ENCODE results near the gene SLC49A4. TPM values are rescaled to one million over a fixed set of nuclear protein-coding genes. Genes with fewer than 3 reads are reported as not detected.

The SLC49A4 gene
- total RNA-seq, 2 donors from 2014 or later, result 13.7 to 21.3 TPM

DNA sequence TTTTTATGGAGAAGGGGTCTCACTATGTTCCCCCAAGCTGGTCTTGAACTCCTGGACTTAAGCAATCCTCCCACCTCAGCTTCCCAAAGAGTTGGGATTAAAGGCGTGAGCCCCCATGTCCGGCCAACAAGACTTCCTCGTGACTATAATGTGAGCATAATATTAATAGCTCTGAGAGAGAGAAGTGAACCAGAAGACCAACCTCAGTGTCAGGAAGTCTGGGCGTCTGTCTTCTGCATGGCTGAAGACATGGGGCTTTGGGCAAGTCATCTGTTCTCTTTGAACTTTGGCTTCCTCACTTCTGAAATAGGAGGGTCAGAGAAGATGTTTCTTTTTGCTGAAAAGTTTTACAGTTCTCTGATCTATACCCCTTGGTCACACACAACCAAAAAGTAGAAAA is 92.1 kb downstream of the SLC49A4 start:
- Histone ChIP-seq H3K36me3 (no peaks in the 10 kb centered on the region), H3K27ac (no peak overlapping the region), H3K4me3 (no peak overlapping the region), H3K9ac (ENCODE audit: low read depth in 2 of 2, low read length in 2 of 2) (no peak overlapping the region), H3K4me1 (no peaks in the 10 kb centered on the region), H3K27me3 (no peaks in the 10 kb centered on the region), H3K9me3 (no peaks in the 10 kb centered on the region)
- no peak for DNase-seq
- intact Hi-C loops (cut with DNase I), result no loop called here
- TF ChIP-seq, protein P1, sequence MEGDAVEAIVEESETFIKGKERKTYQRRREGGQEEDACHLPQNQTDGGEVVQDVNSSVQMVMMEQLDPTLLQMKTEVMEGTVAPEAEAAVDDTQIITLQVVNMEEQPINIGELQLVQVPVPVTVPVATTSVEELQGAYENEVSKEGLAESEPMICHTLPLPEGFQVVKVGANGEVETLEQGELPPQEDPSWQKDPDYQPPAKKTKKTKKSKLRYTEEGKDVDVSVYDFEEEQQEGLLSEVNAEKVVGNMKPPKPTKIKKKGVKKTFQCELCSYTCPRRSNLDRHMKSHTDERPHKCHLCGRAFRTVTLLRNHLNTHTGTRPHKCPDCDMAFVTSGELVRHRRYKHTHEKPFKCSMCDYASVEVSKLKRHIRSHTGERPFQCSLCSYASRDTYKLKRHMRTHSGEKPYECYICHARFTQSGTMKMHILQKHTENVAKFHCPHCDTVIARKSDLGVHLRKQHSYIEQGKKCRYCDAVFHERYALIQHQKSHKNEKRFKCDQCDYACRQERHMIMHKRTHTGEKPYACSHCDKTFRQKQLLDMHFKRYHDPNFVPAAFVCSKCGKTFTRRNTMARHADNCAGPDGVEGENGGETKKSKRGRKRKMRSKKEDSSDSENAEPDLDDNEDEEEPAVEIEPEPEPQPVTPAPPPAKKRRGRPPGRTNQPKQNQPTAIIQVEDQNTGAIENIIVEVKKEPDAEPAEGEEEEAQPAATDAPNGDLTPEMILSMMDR (IDR thresholded peaks at IDR 0.05), result no peak

DNA sequence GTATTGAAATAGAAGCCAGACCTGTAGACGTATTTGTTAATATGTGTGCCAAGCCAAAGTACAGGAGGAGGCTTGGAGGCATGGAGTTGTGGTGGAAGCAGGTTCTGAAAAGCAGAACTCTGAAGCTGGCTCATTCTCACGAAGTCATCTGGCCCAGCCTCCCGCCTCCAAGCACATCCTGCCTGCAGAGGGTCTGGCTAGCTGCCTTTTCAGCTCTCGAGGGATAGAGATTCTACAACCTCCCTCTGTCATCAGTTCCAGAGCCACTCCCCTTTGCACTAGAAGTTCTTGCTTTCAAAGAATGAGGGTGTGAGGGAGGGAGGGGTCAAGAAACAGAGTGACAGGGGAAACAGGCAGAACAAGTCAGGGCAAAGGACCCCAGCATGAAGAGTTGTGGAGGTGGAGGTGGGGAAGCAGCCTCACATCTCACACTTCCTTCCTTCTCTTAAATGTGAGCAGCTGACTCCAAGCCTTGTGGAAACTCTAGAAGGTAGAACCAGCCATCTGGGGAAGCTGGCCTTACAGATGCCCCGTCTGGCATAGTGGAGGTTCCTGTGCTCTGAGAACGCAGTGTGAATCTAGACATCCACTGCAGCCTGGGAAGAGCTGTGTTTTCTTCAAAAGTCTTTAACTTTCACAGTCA is 95.3 kb downstream of the SLC49A4 start:
- TF ChIP-seq, protein P1 (IDR thresholded peaks at IDR 0.05), result no peak
- intact Hi-C loops (cut with DNase I), result no loop called here
- H3K4me3 ChIP-seq, result no peak overlapping the region
- H3K9me3 ChIP-seq, result no peaks in the 10 kb centered on the region
- no peak for DNase-seq
- H3K4me1 ChIP-seq, result no peaks in the 10 kb centered on the region
- no peaks in the 10 kb centered on the region for H3K27me3 ChIP-seq
- no peaks in the 10 kb centered on the region for H3K36me3 ChIP-seq
- no peak overlapping the region for H3K9ac ChIP-seq (ENCODE audit: low read depth in 2 of 2, low read length in 2 of 2)
- no peak overlapping the region for H3K27ac ChIP-seq

DNA sequence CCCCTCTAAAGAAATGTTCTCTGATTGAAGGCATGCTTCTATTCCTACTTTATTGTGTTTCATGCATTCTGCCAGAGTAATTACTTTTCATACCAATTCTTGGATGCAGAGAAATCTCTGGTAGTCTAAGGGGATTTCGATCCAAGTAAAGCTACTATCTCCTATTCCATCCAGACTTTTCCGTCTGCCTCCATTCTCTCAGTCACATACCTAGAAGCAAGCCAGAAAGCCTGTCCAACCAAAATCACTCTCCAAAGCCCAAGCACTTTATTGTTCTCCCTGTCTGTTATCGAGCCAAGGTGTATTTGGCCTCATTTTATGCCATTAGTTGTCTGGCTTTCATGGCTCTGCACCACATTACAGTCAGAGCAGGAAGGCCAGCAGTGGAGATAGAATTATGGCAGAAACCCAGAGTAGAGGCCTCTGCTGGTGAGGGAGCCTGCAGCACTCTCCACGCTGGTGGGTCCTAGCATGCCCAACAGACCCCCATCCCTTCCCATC is 95.9 kb downstream of the SLC49A4 start:
- Histone ChIP-seq H3K4me3 (no peak overlapping the region), H3K9me3 (no peaks in the 10 kb centered on the region), H3K9ac (ENCODE audit: low read depth in 2 of 2, low read length in 2 of 2) (no peak overlapping the region), H3K36me3 (no peaks in the 10 kb centered on the region), H3K4me1 (no peaks in the 10 kb centered on the region), H3K27ac (no peak overlapping the region), H3K27me3 (no peaks in the 10 kb centered on the region)
- TF ChIP-seq, protein P1 (IDR thresholded peaks at IDR 0.05), result no peak
- intact Hi-C loops (cut with DNase I), result no loop called here
- no peak for DNase-seq

DNA sequence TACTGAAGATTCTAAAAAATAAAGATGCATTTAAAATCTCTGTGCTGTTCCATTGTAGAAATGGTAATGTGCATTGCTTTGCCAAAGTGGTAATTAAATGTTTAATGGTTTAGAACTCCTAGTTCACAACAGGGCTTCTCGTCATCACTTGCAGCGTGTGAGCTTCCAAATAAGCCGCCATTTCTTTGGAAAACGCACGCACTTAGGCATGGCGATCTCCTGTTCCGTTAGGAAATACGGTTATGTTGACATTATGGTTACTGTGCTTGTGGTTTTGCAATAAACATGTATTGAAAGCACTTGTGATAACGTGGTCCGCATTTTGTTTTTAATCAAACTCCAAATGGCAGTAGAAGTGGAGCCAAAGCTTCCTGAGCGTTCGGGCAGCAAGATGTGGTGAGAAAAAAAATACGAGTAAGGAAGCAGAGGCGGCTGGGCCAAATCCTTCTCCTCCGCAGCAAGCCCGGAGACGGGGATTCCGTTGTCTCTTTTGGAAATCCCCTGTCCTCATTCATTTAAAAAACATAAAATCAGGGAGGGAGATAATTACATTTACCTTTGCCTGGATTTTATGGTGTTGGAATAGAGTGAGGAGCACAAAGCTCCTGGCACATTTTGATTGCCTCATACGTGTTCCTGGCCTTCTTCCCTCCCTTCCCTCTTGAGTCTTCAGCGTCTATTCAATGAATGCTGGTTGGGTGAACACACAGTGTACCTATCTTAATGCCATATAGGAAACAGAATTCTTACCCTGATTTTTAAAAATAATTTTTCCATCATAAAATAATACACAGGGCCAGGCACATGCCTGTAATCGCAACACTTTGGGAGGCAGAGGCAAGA is 97.5 kb downstream of the SLC49A4 start:
- no peaks in the 10 kb centered on the region for H3K4me1 ChIP-seq
- no peak for DNase-seq
- intact Hi-C loops (cut with DNase I), result no loop called here
- TF ChIP-seq, protein P1 (IDR thresholded peaks at IDR 0.05), result no peak
- H3K4me3 ChIP-seq, result no peak overlapping the region
- no peaks in the 10 kb centered on the region for H3K36me3 ChIP-seq
- no peaks in the 10 kb centered on the region for H3K27me3 ChIP-seq
- H3K27ac ChIP-seq, result no peak overlapping the region
- no peak overlapping the region for H3K9ac ChIP-seq (ENCODE audit: low read depth in 2 of 2, low read length in 2 of 2)
- H3K9me3 ChIP-seq, result no peaks in the 10 kb centered on the region

DNA sequence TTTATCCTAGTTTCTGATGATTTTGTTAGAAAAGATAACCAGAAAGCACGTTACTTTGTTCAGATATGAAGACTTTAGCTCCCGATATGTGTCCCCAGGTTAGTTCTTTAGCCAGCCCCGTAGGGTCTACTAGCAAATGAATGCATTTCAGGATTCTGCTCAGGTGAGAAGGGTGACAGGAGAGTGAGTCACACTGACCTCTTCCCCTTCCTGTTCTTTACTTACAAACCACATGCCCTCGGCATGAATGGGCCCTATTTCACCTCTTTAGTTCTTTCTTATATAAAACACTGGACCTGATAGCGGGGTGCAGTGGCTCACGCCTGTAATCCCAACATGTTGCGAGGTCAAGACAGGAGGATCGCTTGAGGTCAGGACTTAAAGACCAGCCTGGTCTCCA is 98.4 kb downstream of the SLC49A4 start:
- DNase-seq, result no peak

More for the DNA sequence above, 98.4 kb downstream of the SLC49A4 start:
- no peaks in the 10 kb centered on the region for H3K4me1 ChIP-seq
- H3K36me3 ChIP-seq, result no peaks in the 10 kb centered on the region
- H3K9me3 ChIP-seq, result no peaks in the 10 kb centered on the region
- TF ChIP-seq, protein P1 (IDR thresholded peaks at IDR 0.05), result no peak
- no peaks in the 10 kb centered on the region for H3K27me3 ChIP-seq
- H3K27ac ChIP-seq, result no peak overlapping the region
- H3K9ac ChIP-seq (ENCODE audit: low read depth in 2 of 2, low read length in 2 of 2), result no peak overlapping the region
- intact Hi-C loops (cut with DNase I), result no loop called here
- no peak overlapping the region for H3K4me3 ChIP-seq
